Muscle layer of duodenum (tissue), 2 donors: ENCODE results near the gene RPSA.

Experiments
- H3K27ac ChIP-seq: one replicate; pipeline ENCODE4 v1.7.0; 2013; ENCODE audit warnings: mild to moderate bottlenecking, low read length
- H3K27me3 ChIP-seq: one replicate; pipeline ENCODE4 v1.7.0; 2013; ENCODE audit warnings: low read depth, mild to moderate bottlenecking, control low read depth, low read length
- H3K36me3 ChIP-seq, 2 donors: one replicate each; pipeline ENCODE4 v1.7.0; 2013; ENCODE audit warnings: low read length in 2 of 2, control low read depth in 1 of 2, mild to moderate bottlenecking in 1 of 2; ENCODE audit not compliant: insufficient read depth in 2 of 2, control insufficient read depth in 1 of 2
- H3K4me1 ChIP-seq, 2 donors: one replicate each; pipeline ENCODE4 v1.7.0; 2013; ENCODE audit warnings: low read length in 2 of 2, mild to moderate bottlenecking in 2 of 2, control low read depth in 1 of 2, moderate library complexity in 1 of 2; ENCODE audit not compliant: insufficient read depth in 2 of 2, control insufficient read depth in 1 of 2
- H3K4me3 ChIP-seq, 2 donors: one replicate each; pipeline ENCODE4 v1.7.0; 2013; ENCODE audit warnings: low read length in 2 of 2, low read depth in 1 of 2, mild to moderate bottlenecking in 1 of 2
- H3K9me3 ChIP-seq, 2 donors: one replicate each; pipeline ENCODE4 v1.7.0; 2013; ENCODE audit warnings: low read length in 2 of 2, control low read depth in 1 of 2, mild to moderate bottlenecking in 1 of 2; ENCODE audit not compliant: control insufficient read depth in 1 of 2
- donor health status: healthy.

Gene RPSA

DNA sequence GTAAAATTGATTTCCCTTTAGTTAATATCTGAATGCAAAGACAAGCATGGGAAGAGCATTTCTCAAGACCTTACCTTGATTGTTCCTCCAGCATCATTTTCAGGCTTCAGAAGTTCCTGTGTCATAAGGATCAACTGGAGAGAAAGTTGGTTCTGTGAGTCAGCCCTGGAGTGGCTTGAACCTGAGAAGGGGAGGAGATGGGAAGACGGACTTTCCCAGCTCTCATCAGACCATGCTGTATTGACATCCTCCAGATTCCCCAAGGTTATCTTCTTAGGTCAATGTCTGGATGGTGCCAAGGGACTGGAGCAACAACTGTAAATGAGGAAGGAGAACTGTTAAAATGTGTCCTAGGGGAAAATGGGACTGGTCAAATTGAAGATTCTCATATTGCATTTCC lies 21.0 kb downstream of the RPSA start:
- no peaks in the 10 kb centered on the region for H3K36me3 ChIP-seq
- no peak overlapping the region for H3K4me3 ChIP-seq
- H3K27me3 ChIP-seq, result no peaks in the 10 kb centered on the region
- H3K27ac ChIP-seq, result no peak overlapping the region
- H3K4me1 ChIP-seq, result no peaks in the 10 kb centered on the region
- no peaks in the 10 kb centered on the region for H3K9me3 ChIP-seq

DNA sequence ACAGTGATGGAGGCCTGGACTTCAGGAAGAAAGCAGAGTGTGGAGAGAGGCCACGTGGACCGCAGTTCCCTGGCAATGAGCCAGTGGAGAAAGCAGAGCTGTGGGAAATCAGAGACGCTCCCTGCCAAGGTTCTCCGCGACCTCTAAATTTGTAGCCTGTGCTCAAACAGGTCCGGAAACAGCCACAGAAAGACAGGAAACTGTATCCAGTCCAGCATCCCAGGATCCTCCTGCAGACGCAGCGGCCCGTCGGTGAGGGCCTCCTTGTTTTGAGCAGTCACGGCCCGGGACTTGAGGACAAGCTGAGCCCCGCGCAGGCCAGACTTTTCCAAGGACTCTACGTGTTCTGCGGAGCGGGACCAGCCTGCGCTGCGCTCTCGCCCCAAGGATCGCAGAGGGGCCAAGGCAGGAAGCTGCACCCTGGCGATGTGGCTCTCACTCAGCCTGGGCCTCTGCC lies 22.3 kb downstream of the RPSA start:
- Histone ChIP-seq H3K4me1 (no peaks in the 10 kb centered on the region), H3K27me3 (no peaks in the 10 kb centered on the region), H3K4me3 (no peak overlapping the region), H3K36me3 (no peaks in the 10 kb centered on the region), H3K9me3 (no peaks in the 10 kb centered on the region), H3K27ac (no peak overlapping the region)

DNA sequence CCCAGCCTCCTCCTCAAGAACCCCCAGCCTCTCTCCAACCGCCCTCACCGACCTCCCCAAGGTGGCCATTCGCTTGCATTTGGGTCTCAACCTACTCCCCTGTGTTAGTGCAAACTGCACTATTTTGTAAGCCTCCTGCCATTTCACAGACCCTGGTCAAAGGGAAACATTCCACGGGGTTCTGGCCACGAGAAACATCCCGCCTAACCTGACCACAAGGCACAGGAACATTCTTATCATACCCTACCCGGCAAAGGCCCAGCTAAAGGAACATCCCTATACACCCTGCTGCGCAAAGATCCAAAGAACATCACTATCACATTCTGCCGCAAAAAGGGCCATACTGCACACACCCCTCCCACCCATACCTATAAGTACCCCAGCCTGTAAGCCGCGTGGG lies 22.9 kb downstream of the RPSA start:
- H3K27me3 ChIP-seq, result no peaks in the 10 kb centered on the region

DNA sequence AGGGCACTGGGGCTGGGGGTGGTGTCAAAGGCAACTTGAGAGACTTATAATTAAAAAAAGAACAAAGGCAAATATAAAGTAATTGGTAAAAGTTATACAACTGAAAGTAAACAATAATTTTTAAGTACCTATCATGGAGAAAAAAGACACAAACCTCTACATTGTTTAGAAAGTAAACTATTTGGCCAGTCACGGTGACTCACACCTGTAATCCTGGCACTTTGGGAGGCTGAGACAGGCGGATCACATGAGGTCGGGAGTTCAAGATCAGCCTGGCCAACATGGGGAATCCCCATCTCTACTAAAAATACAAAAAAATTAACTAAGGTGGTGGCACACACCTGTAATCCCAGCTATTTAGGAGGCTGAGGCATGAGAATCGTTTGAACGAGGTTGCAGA lies 25.8 kb downstream of the RPSA start:
- Histone ChIP-seq H3K9me3 (no peaks in the 10 kb centered on the region), H3K4me3 (no peak overlapping the region), H3K27me3 (no peaks in the 10 kb centered on the region), H3K36me3 (no peaks in the 10 kb centered on the region), H3K27ac (no peak overlapping the region), H3K4me1 (no peaks in the 10 kb centered on the region)

More for the DNA sequence above, 22.9 kb downstream of the RPSA start:
- Histone ChIP-seq H3K9me3 (no peaks in the 10 kb centered on the region), H3K27ac (no peak overlapping the region), H3K4me1 (no peaks in the 10 kb centered on the region), H3K4me3 (no peak overlapping the region), H3K36me3 (no peaks in the 10 kb centered on the region)

DNA sequence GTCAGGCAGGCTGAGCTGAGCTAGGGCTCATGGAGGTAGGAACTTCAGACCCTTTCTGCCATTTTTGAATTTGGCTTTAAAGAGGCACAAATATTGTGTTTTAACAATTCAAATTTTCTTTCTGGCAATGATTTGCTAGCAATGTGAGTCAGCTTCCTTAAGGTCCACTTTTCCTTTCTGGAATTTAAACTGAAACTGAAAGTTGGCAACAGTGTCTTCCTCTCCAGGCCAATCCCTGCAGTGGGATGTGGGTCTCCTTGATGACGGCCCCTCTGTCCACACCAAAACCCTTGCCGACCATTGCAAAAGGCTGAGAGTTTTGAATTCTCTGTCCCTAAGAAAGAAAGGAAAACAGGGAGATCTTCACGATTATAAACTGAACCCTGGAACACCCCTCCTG lies 27.1 kb downstream of the RPSA start:
- Histone ChIP-seq H3K27ac (no peak overlapping the region), H3K36me3 (no peaks in the 10 kb centered on the region), H3K9me3 (no peaks in the 10 kb centered on the region), H3K4me1 (no peaks in the 10 kb centered on the region), H3K27me3 (no peaks in the 10 kb centered on the region), H3K4me3 (no peak overlapping the region)

DNA sequence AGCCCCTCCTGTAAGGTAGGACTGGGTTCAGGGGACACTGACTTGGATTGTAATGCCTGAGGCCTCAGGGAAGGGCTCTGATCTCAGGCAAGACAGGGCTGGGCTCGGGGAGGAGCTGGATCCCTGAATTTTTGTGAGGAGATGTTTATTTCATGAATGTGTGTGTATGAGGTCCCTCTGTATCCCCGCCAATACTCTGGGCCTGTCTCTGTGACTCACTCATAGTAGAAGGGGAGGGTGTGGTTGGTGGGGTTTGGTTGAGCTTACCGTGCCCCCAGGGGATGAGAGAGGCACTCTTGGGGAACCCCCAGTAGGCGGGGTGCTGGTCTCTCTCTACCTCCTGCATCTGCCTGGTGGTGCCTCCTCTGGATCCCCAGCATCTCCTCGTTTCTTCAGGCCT lies 28.1 kb downstream of the RPSA start:
- Histone ChIP-seq H3K4me3 (no peak overlapping the region), H3K27ac (no peak overlapping the region), H3K27me3 (no peaks in the 10 kb centered on the region), H3K36me3 (no peaks in the 10 kb centered on the region), H3K9me3 (no peaks in the 10 kb centered on the region), H3K4me1 (no peaks in the 10 kb centered on the region)

DNA sequence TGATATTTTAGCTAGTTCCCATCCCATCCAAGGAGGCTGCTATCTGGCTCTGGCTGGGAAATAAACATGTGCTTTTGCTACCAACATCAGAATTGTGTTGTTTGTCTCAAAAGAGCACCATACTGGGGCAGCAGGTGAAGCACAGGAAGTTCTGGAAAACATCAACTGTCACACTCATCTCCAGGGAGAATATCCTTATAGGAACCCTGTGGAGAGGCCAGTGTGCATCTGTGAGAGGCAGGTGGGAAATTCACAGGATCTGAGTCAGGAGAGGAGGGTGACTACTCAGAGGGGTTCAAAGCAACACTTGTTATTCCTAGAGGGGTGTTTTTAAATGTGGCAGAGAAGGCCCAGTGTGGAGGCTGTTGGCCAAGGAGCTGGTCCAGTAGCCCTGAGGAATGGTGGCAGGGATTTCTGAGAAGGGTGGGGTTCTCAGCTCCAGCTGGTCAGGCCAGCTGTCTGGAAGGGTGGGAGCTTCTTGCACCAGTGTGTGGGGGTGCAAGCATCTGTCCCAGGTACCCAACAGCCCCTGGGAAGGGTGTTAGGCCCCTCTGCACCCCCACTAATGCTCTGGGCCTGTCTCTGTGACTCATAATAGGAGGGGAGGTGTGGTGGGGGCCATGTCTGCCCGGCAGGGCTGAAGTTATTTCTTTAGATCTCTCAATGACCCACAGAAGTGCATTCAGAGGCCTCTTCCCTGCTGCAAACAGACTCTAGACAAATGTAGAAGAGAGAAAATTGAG lies 28.7 kb downstream of the RPSA start:
- no peaks in the 10 kb centered on the region for H3K4me1 ChIP-seq
- no peaks in the 10 kb centered on the region for H3K27me3 ChIP-seq
- H3K36me3 ChIP-seq, result no peaks in the 10 kb centered on the region
- H3K9me3 ChIP-seq, result no peaks in the 10 kb centered on the region
- H3K4me3 ChIP-seq, result no peak overlapping the region
- H3K27ac ChIP-seq, result no peak overlapping the region

DNA sequence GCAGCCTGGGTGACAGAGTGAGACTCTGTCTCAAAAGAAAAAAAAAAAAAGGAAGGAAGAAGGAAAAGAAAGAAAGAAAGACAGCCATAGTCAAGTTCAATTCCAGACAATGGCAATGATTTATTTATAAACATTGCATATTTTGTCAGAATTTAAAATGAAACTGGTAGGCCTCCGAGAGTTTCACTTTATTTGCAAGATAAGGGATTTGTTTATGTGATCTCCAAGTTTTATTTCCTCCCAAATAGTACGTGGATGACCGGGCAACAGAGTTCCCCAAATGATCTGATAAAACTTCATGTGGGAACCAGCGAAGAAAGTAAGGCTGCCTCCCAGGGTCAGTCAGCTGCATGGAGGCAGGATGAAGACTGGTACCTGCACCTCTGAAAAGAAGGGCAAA lies 32.4 kb downstream of the RPSA start:
- H3K27ac ChIP-seq, result no peak overlapping the region
- no peaks in the 10 kb centered on the region for H3K4me1 ChIP-seq
- H3K36me3 ChIP-seq, result no peaks in the 10 kb centered on the region
- H3K4me3 ChIP-seq, result no peak overlapping the region
- H3K27me3 ChIP-seq, result no peaks in the 10 kb centered on the region
- no peaks in the 10 kb centered on the region for H3K9me3 ChIP-seq

DNA sequence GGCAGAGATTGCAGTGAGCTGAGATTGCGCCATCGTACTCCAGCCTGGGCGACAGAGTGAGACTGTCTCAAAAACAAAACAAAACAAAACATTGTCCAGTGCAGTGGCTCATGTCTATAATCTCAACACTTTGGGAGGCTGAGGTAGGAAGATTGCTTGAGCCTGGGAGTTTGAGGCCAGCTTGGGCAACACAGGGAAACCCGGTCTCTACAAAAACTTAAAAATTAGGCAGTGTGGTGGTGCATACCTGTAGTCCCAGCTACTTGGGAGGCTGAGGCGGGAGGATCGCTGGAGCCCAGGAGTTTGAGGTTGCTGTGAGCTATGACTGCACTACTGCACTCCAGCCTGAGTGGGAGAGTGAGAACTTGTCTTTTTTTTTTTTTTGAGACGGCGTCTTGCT lies 33.8 kb downstream of the RPSA start:
- no peak overlapping the region for H3K4me3 ChIP-seq
- no peaks in the 10 kb centered on the region for H3K36me3 ChIP-seq
- H3K27ac ChIP-seq, result no peak overlapping the region
- H3K4me1 ChIP-seq, result no peaks in the 10 kb centered on the region
- H3K27me3 ChIP-seq, result no peaks in the 10 kb centered on the region
- H3K9me3 ChIP-seq, result no peaks in the 10 kb centered on the region

DNA sequence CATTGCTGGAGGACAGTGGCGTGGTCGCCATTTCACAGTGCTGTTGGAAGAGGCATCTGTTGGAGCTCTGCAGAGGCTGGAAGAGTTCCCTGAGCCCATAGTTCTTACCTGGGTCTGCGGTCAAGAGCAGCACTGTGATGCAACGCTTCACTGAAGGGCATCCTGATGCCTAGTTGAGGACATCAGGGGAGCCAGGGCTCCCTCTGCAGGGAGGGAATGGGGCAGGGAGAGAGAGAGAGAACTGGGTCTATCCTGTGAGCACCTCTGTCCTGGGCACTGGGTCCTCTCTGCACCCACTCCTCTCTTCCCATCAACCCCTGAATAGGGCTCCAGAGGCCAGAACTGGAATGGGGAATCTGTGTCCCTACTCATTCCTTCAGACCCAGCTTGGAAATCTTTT lies 37.0 kb downstream of the RPSA start:
- no peak overlapping the region for H3K27ac ChIP-seq
- H3K27me3 ChIP-seq, result no peaks in the 10 kb centered on the region
- no peaks in the 10 kb centered on the region for H3K4me1 ChIP-seq
- H3K36me3 ChIP-seq, result no peaks in the 10 kb centered on the region
- H3K4me3 ChIP-seq, result no peak overlapping the region
- H3K9me3 ChIP-seq, result no peaks in the 10 kb centered on the region

DNA sequence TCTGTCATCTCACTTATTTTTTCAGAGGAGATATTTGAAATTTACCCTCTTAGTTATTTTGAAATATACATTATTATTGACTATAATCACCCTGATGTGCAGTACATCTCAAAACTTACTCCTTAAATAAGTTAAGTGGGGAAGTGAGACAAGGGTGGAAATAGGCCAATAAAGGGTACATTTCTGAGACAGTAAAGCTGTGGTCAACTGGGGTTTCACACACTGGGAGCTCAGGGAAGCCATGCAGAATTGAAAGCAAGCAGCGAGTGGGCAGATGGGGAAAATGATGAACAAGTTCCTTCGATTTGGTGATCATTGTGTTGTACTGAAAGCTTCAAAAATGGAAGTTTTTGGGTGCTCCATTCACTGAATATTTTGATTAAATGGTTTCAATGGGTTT lies 39.4 kb downstream of the RPSA start:
- Histone ChIP-seq H3K36me3 (no peaks in the 10 kb centered on the region), H3K9me3 (no peaks in the 10 kb centered on the region), H3K27me3 (no peaks in the 10 kb centered on the region), H3K27ac (no peak overlapping the region), H3K4me3 (no peak overlapping the region), H3K4me1 (no peaks in the 10 kb centered on the region)

DNA sequence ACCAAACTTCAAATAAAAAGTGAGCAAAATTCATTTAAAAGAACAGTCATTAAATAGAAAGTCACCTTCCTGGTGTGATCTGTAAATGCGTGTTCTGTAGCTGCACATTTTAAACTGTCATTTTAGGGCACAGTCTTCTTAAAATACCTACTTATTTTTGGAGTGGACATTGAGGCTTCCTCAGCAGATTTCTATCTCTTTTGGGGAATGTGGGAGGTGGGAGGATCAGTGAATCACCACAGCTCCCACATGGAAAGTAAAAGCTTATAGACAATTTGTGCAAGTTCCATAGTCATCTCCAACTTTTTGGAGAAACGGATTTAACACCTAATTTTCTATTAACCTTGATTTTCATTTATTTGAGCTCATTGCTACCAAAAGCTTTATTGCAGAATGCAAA lies 39.9 kb downstream of the RPSA start:
- H3K27ac ChIP-seq, result no peak overlapping the region
- no peaks in the 10 kb centered on the region for H3K27me3 ChIP-seq
- no peaks in the 10 kb centered on the region for H3K36me3 ChIP-seq
- H3K4me1 ChIP-seq, result no peaks in the 10 kb centered on the region
- no peak overlapping the region for H3K4me3 ChIP-seq
- H3K9me3 ChIP-seq, result no peaks in the 10 kb centered on the region
